ENCODE data around the gene GGT6.
A peak's percentile ranks its signal among the peaks of the same experiment; 100 is the strongest.
"Not testable (repeated sequence)": the region's sequence is repeated elsewhere in the genome, so short reads cannot be mapped to it uniquely, and the experiment has no call there.

GGT6 gene

DNA sequence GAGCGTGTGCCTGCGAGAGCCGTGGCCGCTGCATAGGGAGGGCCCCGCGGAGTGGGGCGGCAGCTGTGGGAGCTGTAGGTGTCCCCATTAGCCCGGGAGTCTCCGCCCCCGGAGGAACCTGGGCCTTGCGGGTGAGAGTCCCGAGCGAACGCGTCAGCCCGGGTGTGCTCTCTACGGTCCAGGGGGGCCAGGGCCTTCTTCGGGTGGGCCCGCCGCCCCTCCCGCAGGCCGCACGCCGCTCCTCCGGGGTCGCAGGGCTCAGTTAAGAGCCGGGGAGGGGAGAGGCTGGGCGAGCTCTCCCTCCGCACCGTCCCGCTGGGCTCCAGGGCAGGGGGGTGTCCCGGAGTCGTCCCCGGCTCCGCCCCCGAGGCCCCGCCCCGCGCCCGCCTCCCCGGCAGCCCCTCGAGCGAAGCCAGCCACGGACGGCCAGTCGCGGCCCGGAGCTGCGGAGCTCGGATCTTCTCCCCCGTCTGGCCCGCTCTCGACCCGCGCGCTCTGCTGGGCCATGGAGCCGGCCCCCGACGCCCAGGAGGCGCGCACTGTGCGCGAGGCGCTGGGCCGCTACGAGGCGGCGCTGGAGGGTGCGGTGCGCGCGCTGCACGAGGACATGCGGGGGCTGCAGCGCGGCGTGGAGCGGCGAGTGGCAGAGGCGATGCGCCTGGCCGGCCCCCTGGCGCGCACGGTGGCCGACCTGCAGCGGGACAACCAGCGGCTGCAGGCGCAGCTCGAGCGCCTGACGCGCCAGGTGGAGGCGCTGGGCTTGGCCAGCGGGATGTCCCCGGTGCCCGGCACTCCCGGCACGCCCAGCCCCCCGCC lies 23.9 kb upstream of the GGT6 start, which contains the start of gene SMTNL2:
Gene SMTNL2, plus strand, starts transcription at position 429 of the 816 bp plus-strand sequence. Its CDS starts 77 bp downstream, at position 506.
- peak within 1 kb of the TSS; percentile 51 to 67 for H3K4me3 ChIP-seq (ENCODE audit: low read length in 2 of 2)
- H3K36me3 ChIP-seq (ENCODE audit: control insufficient read depth in 2 of 2, insufficient read depth in 2 of 2, low read length in 2 of 2) = no peaks in the 10 kb centered on the region
- no peak within 1 kb of the TSS for H3K27ac ChIP-seq (ENCODE audit: low read length)
- peaks cover 11% of the 10 kb centered on the region for H3K4me1 ChIP-seq (ENCODE audit: control insufficient read depth, insufficient read depth, low read length)
- peaks cover 27 to 39% of the 10 kb centered on the region in 2 donors for H3K27me3 ChIP-seq (ENCODE audit: control insufficient read depth in 1 of 2, insufficient read depth in 2 of 2, low read length in 2 of 2)
- H3K9me3 ChIP-seq (ENCODE audit: control insufficient read depth in 2 of 2, low read length in 2 of 2) = no peaks in the 10 kb centered on the region
- no peak within 1 kb of the TSS for H3K9ac ChIP-seq (ENCODE audit: low read length in 2 of 2)

- Histone ChIP-seq H3K36me3 (ENCODE audit: control insufficient read depth in 2 of 2, insufficient read depth in 2 of 2, low read length in 2 of 2) (no peaks in the 10 kb centered on the region), H3K27ac (ENCODE audit: low read length) (no peak overlapping the region), H3K27me3 (ENCODE audit: control insufficient read depth in 1 of 2, insufficient read depth in 2 of 2, low read length in 2 of 2) (peaks cover 27 to 39% of the 10 kb centered on the region in 2 donors), H3K9ac (ENCODE audit: low read length in 2 of 2) (no peak overlapping the region), H3K4me1 (ENCODE audit: control insufficient read depth, insufficient read depth, low read length) (peaks cover 11% of the 10 kb centered on the region), H3K9me3 (ENCODE audit: control insufficient read depth in 2 of 2, low read length in 2 of 2) (no peaks in the 10 kb centered on the region), H3K4me3 (ENCODE audit: low read length in 2 of 2) (peak overlapping the region; percentile 51 to 67)
Measured at GRCh38 chr17:4583782-4584100, 23.4 kb upstream of the GGT6 start.

DNA sequence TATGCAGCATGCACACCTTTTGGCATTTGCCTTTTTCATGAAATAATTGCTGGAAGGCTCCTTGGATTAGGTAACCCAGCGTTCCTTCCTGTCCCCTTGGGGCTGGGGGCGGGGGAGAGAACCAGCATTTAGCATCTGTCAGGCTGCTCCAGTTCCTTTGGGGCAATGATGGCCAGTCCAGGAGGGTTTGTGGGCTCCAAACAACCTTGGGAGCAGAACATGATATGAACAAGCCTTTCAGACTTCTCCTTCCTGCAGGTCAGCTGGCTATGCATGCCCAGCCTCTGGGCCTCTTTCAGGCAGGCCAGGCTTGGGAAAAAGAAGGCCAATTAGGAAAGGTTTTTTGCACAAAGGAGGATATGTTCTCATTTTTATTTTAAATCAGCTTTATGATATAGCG lies 22.8 kb upstream of the GGT6 start:
- no peaks in the 10 kb centered on the region for H3K9me3 ChIP-seq (ENCODE audit: control insufficient read depth in 2 of 2, low read length in 2 of 2)
- H3K27ac ChIP-seq (ENCODE audit: low read length) = no peak overlapping the region
- H3K4me3 ChIP-seq (ENCODE audit: low read length in 2 of 2) = no peak overlapping the region
- H3K9ac ChIP-seq (ENCODE audit: low read length in 2 of 2) = no peak overlapping the region
- peaks cover 27 to 39% of the 10 kb centered on the region in 2 donors for H3K27me3 ChIP-seq (ENCODE audit: control insufficient read depth in 1 of 2, insufficient read depth in 2 of 2, low read length in 2 of 2)
- H3K4me1 ChIP-seq (ENCODE audit: control insufficient read depth, insufficient read depth, low read length) = peaks cover 11% of the 10 kb centered on the region
- H3K36me3 ChIP-seq (ENCODE audit: control insufficient read depth in 2 of 2, insufficient read depth in 2 of 2, low read length in 2 of 2) = no peaks in the 10 kb centered on the region

DNA sequence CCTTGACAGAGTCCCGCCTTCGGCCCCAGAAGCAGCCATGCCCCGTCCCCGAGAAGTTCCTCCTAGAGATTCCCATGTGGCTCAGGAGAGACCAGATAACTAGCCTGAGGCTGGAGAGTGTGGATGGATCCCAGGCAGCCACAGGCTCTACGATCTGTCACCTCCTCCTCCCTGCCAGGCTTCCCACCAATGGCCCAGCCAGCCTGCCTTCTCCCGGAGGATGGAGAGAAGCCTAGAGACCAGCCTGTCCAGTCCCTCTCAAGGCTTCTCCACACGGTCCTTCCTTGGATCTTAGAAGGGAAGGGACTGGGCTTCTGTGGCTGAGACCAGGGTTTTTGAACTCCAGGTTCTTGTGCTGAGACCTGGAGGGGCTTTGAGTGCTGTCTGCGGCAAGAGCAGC lies 22.3 kb upstream of the GGT6 start:
- H3K27me3 ChIP-seq (ENCODE audit: control insufficient read depth in 1 of 2, insufficient read depth in 2 of 2, low read length in 2 of 2) = peaks cover 27 to 39% of the 10 kb centered on the region in 2 donors
- H3K9ac ChIP-seq (ENCODE audit: low read length in 2 of 2) = no peak overlapping the region
- no peak overlapping the region for H3K4me3 ChIP-seq (ENCODE audit: low read length in 2 of 2)
- no peaks in the 10 kb centered on the region for H3K9me3 ChIP-seq (ENCODE audit: control insufficient read depth in 2 of 2, low read length in 2 of 2)
- H3K36me3 ChIP-seq (ENCODE audit: control insufficient read depth in 2 of 2, insufficient read depth in 2 of 2, low read length in 2 of 2) = no peaks in the 10 kb centered on the region
- no peak overlapping the region for H3K27ac ChIP-seq (ENCODE audit: low read length)
- peaks cover 11% of the 10 kb centered on the region for H3K4me1 ChIP-seq (ENCODE audit: control insufficient read depth, insufficient read depth, low read length)

- Histone ChIP-seq H3K4me3 (ENCODE audit: low read length in 2 of 2) (no peak overlapping the region), H3K27me3 (ENCODE audit: control insufficient read depth in 1 of 2, insufficient read depth in 2 of 2, low read length in 2 of 2) (peaks cover 27 to 39% of the 10 kb centered on the region in 2 donors), H3K9ac (ENCODE audit: low read length in 2 of 2) (no peak overlapping the region), H3K9me3 (ENCODE audit: control insufficient read depth in 2 of 2, low read length in 2 of 2) (no peaks in the 10 kb centered on the region), H3K4me1 (ENCODE audit: control insufficient read depth, insufficient read depth, low read length) (peaks cover 11% of the 10 kb centered on the region), H3K36me3 (ENCODE audit: control insufficient read depth in 2 of 2, insufficient read depth in 2 of 2, low read length in 2 of 2) (no peaks in the 10 kb centered on the region), H3K27ac (ENCODE audit: low read length) (no peak overlapping the region)
Measured at GRCh38 chr17:4582101-4582501, 21.7 kb upstream of the GGT6 start.

DNA sequence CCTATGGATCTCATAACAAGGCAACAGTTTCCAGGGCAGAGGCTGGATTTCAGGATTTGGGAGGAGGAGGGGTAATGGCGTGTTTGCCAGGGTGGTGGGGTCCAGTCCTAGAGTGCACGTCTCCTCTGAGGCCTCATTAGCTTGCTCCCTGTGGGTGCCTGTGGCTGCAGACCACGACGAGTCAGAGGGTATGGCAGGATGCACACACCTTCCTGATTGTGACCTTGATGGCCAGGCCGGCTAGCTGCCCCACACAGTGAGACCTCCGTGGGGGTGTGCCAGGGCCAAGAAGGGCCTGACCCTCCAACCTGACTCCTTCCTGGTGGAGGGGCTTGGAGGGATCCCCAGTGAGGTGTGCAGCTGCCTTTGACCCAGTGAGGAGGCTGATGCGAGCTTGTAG lies 19.9 kb upstream of the GGT6 start:
- H3K4me3 ChIP-seq (ENCODE audit: low read length in 2 of 2) = no peak overlapping the region
- H3K9me3 ChIP-seq (ENCODE audit: control insufficient read depth in 2 of 2, low read length in 2 of 2) = no peaks in the 10 kb centered on the region
- H3K4me1 ChIP-seq (ENCODE audit: control insufficient read depth, insufficient read depth, low read length) = peaks cover 11% of the 10 kb centered on the region
- peaks cover 24 to 31% of the 10 kb centered on the region in 2 donors for H3K27me3 ChIP-seq (ENCODE audit: control insufficient read depth in 1 of 2, insufficient read depth in 2 of 2, low read length in 2 of 2)
- H3K27ac ChIP-seq (ENCODE audit: low read length) = no peak overlapping the region
- H3K9ac ChIP-seq (ENCODE audit: low read length in 2 of 2) = no peak overlapping the region
- H3K36me3 ChIP-seq (ENCODE audit: control insufficient read depth in 2 of 2, insufficient read depth in 2 of 2, low read length in 2 of 2) = no peaks in the 10 kb centered on the region

- Histone ChIP-seq H3K4me3 (ENCODE audit: low read length in 2 of 2) (no peak overlapping the region), H3K9ac (ENCODE audit: low read length in 2 of 2) (no peak overlapping the region), H3K4me1 (ENCODE audit: control insufficient read depth, insufficient read depth, low read length) (peaks cover 11% of the 10 kb centered on the region), H3K9me3 (ENCODE audit: control insufficient read depth in 2 of 2, low read length in 2 of 2) (no peaks in the 10 kb centered on the region), H3K36me3 (ENCODE audit: control insufficient read depth in 2 of 2, insufficient read depth in 2 of 2, low read length in 2 of 2) (no peaks in the 10 kb centered on the region), H3K27me3 (ENCODE audit: control insufficient read depth in 1 of 2, insufficient read depth in 2 of 2, low read length in 2 of 2) (peaks cover 23 to 24% of the 10 kb centered on the region in 2 donors), H3K27ac (ENCODE audit: low read length) (no peak overlapping the region)
Measured at GRCh38 chr17:4579678-4580077, 19.3 kb upstream of the GGT6 start.

- H3K4me1 ChIP-seq (ENCODE audit: control insufficient read depth, insufficient read depth, low read length); H3K27ac ChIP-seq (ENCODE audit: low read length); H3K36me3 ChIP-seq (ENCODE audit: control insufficient read depth in 2 of 2, insufficient read depth in 2 of 2, low read length in 2 of 2); H3K9me3 ChIP-seq (ENCODE audit: control insufficient read depth in 2 of 2, low read length in 2 of 2); H3K9ac ChIP-seq (ENCODE audit: low read length in 2 of 2); H3K4me3 ChIP-seq (ENCODE audit: low read length in 2 of 2): not testable (repeated sequence)
- peaks cover 11 to 16% of the 10 kb centered on the region in 2 donors for H3K27me3 ChIP-seq (ENCODE audit: control insufficient read depth in 1 of 2, insufficient read depth in 2 of 2, low read length in 2 of 2)
Measured at GRCh38 chr17:4578349-4578748, 18.0 kb upstream of the GGT6 start.

DNA sequence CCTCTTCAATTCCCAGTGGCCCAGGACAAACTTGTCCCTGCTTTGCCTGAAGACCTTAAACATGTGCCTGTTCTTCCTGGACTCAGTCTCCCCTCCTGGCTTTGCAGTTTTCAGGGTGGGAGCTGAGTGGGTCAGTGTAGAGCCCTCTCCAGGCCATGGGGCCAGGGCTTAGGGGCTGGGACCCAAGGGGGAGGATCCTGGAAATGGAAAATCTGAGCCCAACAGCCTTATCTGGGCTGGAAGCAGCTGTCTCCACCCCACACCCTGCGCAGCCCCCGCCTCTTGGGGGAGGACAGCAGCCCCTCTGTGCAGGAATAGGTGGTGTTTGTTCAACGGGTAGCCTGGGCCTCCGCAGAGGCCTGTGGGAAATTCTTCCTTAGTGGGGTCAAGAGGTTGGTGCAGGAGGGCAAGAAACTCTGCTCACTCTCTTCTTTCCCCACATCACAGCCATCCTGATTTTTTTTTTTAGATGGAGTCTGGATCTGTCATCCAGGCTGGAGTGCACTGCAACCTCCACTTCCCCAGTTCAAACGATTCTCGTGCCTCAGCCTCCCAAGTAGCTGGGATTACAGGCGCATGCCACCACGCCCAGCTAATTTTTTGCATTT lies 17.1 kb upstream of the GGT6 start:
- Histone ChIP-seq H3K9me3 (ENCODE audit: control insufficient read depth in 2 of 2, low read length in 2 of 2) (no peaks in the 10 kb centered on the region), H3K36me3 (ENCODE audit: control insufficient read depth in 2 of 2, insufficient read depth in 2 of 2, low read length in 2 of 2) (no peaks in the 10 kb centered on the region), H3K9ac (ENCODE audit: low read length in 2 of 2) (no peak overlapping the region), H3K4me1 (ENCODE audit: control insufficient read depth, insufficient read depth, low read length) (no peaks in the 10 kb centered on the region), H3K27ac (ENCODE audit: low read length) (no peak overlapping the region), H3K4me3 (ENCODE audit: low read length in 2 of 2) (no peak overlapping the region), H3K27me3 (ENCODE audit: control insufficient read depth in 1 of 2, insufficient read depth in 2 of 2, low read length in 2 of 2) (peaks cover 5 to 7% of the 10 kb centered on the region in 2 donors)

GRCh38 chr17:4576729-4577322 lies 16.4 kb upstream of the GGT6 start:
- no peak overlapping the region for H3K4me3 ChIP-seq (ENCODE audit: low read length in 2 of 2)
- no peaks in the 10 kb centered on the region for H3K36me3 ChIP-seq (ENCODE audit: control insufficient read depth in 2 of 2, insufficient read depth in 2 of 2, low read length in 2 of 2)
- H3K4me1 ChIP-seq (ENCODE audit: control insufficient read depth, insufficient read depth, low read length) = no peaks in the 10 kb centered on the region
- peaks cover 2% of the 10 kb centered on the region in 2 donors for H3K27me3 ChIP-seq (ENCODE audit: control insufficient read depth in 1 of 2, insufficient read depth in 2 of 2, low read length in 2 of 2)
- no peak overlapping the region for H3K27ac ChIP-seq (ENCODE audit: low read length)
- no peak overlapping the region for H3K9ac ChIP-seq (ENCODE audit: low read length in 2 of 2)
- H3K9me3 ChIP-seq (ENCODE audit: control insufficient read depth in 2 of 2, low read length in 2 of 2) = no peaks in the 10 kb centered on the region

DNA sequence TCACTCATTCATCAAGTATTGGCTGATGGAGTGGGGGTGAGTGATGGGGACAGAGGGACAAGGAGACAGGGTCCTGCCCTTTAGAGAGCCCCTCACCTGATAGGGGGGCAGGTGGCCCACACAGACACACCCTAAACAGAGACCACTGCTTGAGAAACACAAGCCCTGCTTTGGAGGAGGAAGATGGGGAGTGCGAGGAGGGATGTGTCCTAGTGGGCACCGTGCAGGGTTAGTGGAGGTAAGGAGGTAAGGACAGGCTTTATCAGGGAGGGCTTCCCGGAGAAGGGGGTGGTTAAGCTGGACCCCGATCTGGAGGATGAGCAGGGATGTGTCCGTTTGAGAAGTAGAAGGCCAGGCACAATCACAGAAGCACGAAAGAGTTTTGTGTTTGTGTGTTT lies 15.8 kb upstream of the GGT6 start:
- H3K4me1 ChIP-seq (ENCODE audit: control insufficient read depth, insufficient read depth, low read length) = no peaks in the 10 kb centered on the region
- H3K27ac ChIP-seq (ENCODE audit: low read length) = no peak overlapping the region
- H3K4me3 ChIP-seq (ENCODE audit: low read length in 2 of 2) = no peak overlapping the region
- H3K27me3 ChIP-seq (ENCODE audit: control insufficient read depth in 1 of 2, insufficient read depth in 2 of 2, low read length in 2 of 2) = peaks cover 2% of the 10 kb centered on the region in 2 donors
- no peak overlapping the region for H3K9ac ChIP-seq (ENCODE audit: low read length in 2 of 2)
- no peaks in the 10 kb centered on the region for H3K9me3 ChIP-seq (ENCODE audit: control insufficient read depth in 2 of 2, low read length in 2 of 2)
- no peaks in the 10 kb centered on the region for H3K36me3 ChIP-seq (ENCODE audit: control insufficient read depth in 2 of 2, insufficient read depth in 2 of 2, low read length in 2 of 2)

All from stomach smooth muscle (tissue), 2 donors.